K562 (cell line): ENCODE data around the gene NBR1.

Experiments
- CTCF ChIP-seq, 3 experiments: IDR thresholded peaks in 2 of 3; conservative IDR thresholded peaks in 1 of 3; 2 replicates each; pipeline ENCODE4 v1.5.1; 2011 to 2012; ENCODE audit warnings: low read length in 3 of 3, mild to moderate bottlenecking in 3 of 3, control low read depth in 2 of 3, improper control_type of control experiment in 1 of 3, inconsistent platforms in 1 of 3, low read depth in 1 of 3, mixed read lengths in 1 of 3, moderate library complexity in 1 of 3; ENCODE audit not compliant: insufficient read depth in 2 of 3
- GABPA ChIP-seq: fragments of 200-800 bp; sonication (Bioruptor generic); conservative IDR thresholded peaks from 2 replicates; pipeline ENCODE4 v1.6.1; 2016; ENCODE audit warnings: low read depth, missing genetic modification characterization, missing compliant biosample characterization
- GATAD2A ChIP-seq: fragments of 450-650 bp; IDR thresholded peaks from 2 replicates; pipeline ENCODE4 v1.6.1; 2017
- JUN ChIP-seq, 2 experiments: sonication (generic) in 1 of 2; formaldehyde crosslinking in 1 of 2; IDR thresholded peaks; 2 replicates each; pipeline versions ENCODE4 v1.6.1 to v1.8.0; 2012 to 2022; ENCODE audit warnings: borderline replicate concordance in 2 of 2, mild to moderate bottlenecking in 2 of 2, improper control_type of control experiment in 1 of 2, low read depth in 1 of 2, low read length in 1 of 2, missing genetic modification reagents in 1 of 2
- NRF1 ChIP-seq, 2 experiments: fragments of 450-650 bp; IDR thresholded peaks in 1 of 2; conservative IDR thresholded peaks in 1 of 2; 2 replicates each; pipeline ENCODE4 v1.6.1; 2014; ENCODE audit warnings: mild to moderate bottlenecking in 2 of 2
- POLR2A ChIP-seq: fragments of 450-650 bp; conservative IDR thresholded peaks from 2 replicates; pipeline ENCODE4 v1.6.1; 2016
- RBFOX2 ChIP-seq: fragments of 200-400 bp; formaldehyde crosslinking; IDR thresholded peaks from 2 replicates; pipeline ENCODE4 v1.6.1; 2017; ENCODE audit warnings: low read depth, mild to moderate bottlenecking, low read length, moderate library complexity
- STAG1 ChIP-seq: sonication (generic); formaldehyde crosslinking; IDR thresholded peaks from 2 replicates; pipeline ENCODE4 v1.5.0; 2020; ENCODE audit warnings: missing genetic modification reagents, borderline replicate concordance
- TEAD4 ChIP-seq, 2 experiments: sonication (generic) in 1 of 2; formaldehyde crosslinking in 1 of 2; IDR thresholded peaks; 2 replicates each; pipeline versions ENCODE4 v1.6.1 to v1.8.0; 2012 to 2022; ENCODE audit warnings: borderline replicate concordance in 1 of 2, inconsistent platforms in 1 of 2, low read length in 1 of 2, mild to moderate bottlenecking in 1 of 2, missing genetic modification reagents in 1 of 2
- TRIM24 ChIP-seq, 2 experiments: fragments of 450-650 bp; IDR thresholded peaks; 2 replicates each; pipeline ENCODE4 v1.6.1; 2016
- ZFX ChIP-seq: sonication (generic); formaldehyde crosslinking; IDR thresholded peaks from 2 replicates; pipeline ENCODE4 v1.8.0; 2022; ENCODE audit warnings: mild to moderate bottlenecking, missing genetic modification reagents, moderate library complexity
- ZNF232 ChIP-seq: sonication (generic); formaldehyde crosslinking; IDR thresholded peaks from 2 replicates; pipeline ENCODE4 v1.8.0; 2022; ENCODE audit warnings: mild to moderate bottlenecking, missing genetic modification reagents
- ZNF778 ChIP-seq: fragments of 450-650 bp; formaldehyde crosslinking; IDR thresholded peaks from 2 replicates; pipeline ENCODE4 v1.4.0; 2020; ENCODE audit warnings: mild to moderate bottlenecking, moderate library complexity
- TF ChIP-seq, protein P1 (sequence below): sonication (generic); formaldehyde crosslinking; IDR thresholded peaks from 2 replicates; pipeline ENCODE4 v1.8.1; 2023; ENCODE audit warnings: mild to moderate bottlenecking, missing genetic modification reagents, moderate library complexity

GRCh38 chr17:43176119-43176570, 5.1 kb downstream of the NBR1 start:
- no peak for TF ChIP-seq POLR2A
- TF ChIP-seq STAG1 (CRISPR knock-in tag): no peak
- TF ChIP-seq, protein P1, sequence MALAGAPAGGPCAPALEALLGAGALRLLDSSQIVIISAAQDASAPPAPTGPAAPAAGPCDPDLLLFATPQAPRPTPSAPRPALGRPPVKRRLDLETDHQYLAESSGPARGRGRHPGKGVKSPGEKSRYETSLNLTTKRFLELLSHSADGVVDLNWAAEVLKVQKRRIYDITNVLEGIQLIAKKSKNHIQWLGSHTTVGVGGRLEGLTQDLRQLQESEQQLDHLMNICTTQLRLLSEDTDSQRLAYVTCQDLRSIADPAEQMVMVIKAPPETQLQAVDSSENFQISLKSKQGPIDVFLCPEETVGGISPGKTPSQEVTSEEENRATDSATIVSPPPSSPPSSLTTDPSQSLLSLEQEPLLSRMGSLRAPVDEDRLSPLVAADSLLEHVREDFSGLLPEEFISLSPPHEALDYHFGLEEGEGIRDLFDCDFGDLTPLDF (CRISPR knock-in tag): no peak
- TF ChIP-seq ZFX: no peak
- TF ChIP-seq ZNF778 (CRISPR knock-in tag): no peak
- no peak for TF ChIP-seq CTCF (IDR thresholded peaks at IDR 0.05 in 2 of 3, conservative IDR thresholded peaks at IDR 0.05 in 1 of 3; ENCODE audit: insufficient read depth in 2 of 3, low read depth in 1 of 3, low read length in 3 of 3)
- no peak for TF ChIP-seq NRF1 (conservative IDR thresholded peaks at IDR 0.05 in 1 of 2, IDR thresholded peaks at IDR 0.05 in 1 of 2)
- no peak for TF ChIP-seq GABPA (tag)
- TF ChIP-seq TRIM24 (IDR thresholded peaks at IDR 0.05): no peak
- TF ChIP-seq GATAD2A: no peak
- no peak for TF ChIP-seq ZNF232 (CRISPR knock-in tag)
- no peak for TF ChIP-seq TEAD4 (IDR thresholded peaks at IDR 0.05; ENCODE audit: low read length)
- TF ChIP-seq TEAD4 (CRISPR knock-in tag; IDR thresholded peaks at IDR 0.05; ENCODE audit: borderline replicate concordance): no peak
- no peak for TF ChIP-seq RBFOX2
- TF ChIP-seq JUN (IDR thresholded peaks at IDR 0.05; ENCODE audit: borderline replicate concordance, low read depth, low read length): no peak
- no peak for TF ChIP-seq JUN (CRISPR knock-in tag; IDR thresholded peaks at IDR 0.05; ENCODE audit: borderline replicate concordance)
